ENCODE results near the gene DPM2.

The DPM2 gene

DNA sequence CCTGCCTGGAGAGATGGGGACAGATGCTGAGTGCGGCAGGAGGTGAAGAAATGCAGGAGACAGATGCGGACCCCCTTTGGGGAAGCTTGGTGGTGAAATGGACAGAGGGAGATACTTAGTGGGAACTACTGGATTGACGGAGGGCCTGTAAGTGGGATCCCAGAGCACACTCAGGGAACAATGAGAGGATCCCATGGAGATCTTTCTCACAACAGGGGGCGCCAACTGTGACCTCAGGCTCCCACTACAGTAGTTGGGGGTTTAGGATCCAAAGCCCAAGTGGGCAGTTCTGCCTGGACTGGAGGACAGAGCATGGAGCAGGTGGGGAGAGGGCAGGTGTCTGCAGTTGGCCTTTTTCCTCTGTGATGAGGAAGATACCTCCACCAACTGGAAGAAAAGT, 3.4 kb downstream of the DPM2 start:
- DNase-seq, result no peak

DNA sequence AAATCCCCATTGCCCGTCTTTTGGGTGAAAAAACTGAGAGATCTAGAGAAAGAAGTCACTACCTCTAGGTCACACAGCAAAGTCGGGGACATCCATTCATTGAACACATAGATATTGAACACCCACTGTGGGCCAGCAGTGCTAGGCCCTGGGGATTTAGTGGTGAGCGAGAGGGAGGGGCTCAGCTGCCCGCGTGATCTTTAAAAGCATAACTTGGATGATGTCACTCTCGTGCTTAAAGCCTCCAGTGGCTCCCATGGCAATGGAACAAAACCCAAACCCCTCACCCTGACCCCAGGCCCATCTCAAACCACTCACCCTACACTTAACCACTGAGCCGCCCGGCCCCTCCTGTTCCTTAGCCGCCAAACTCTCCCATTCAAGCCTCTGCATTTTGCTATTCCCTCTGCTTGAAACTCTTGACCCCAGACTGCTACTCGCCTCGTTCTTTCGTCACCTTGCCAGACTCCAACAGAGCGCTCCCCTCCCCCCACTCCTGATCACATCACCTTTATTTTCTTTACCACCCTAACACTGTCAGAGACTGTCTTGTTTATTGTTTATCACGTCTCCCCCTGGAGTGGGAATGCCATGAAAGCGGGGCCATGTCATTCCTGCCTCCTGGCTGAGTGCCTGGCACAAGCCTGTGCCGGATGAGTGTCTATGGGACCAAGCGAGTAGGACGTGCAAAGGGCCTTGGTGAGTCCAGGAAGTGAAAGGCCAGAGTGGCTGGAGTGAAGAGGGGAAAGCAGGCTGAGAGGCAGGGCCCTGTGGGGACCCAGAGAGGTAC, 6.4 kb downstream of the DPM2 start:
- no peak for DNase-seq

DNA sequence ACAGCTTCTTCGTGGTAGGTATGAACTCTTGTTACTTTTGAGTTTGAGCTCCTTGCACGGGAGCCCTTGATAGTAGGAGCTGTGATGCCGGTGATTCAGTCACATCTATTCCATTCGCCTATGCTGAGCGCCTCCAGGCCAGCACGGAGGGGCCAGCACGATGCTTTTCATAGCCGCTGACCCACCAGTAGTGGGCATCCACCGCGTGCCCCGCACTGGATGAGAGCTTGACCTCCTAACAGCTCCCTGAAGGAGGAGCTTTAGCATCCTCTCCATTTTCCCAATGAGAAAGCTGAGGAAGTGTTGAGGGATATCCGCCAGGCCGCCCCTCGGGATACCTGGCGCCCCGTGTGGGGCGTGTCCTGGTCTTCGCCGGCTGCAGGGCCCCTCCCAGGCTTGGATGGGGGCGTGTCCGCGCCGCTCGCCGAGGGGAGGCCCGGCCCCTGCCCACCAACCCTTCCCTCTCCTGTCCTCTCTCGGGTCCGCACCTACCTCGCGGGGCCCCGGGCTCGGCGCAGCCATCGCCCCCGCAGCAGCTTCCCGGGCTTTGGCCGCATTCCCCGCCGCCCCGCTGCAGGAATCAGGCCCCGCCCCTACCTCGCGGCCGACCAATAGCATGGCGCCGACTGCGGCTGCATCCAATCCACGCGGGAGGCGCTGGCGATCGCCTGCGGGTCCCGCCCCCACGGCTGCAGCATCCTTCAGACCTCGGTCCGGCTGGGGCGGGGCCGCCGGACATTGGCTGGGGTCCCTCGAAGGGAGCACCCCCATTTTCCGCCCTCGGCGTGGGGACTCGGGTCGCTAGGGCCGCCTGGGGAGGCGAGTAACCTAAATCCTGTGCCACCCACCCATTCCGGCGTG, 7.2 kb downstream of the DPM2 start, which contains the start of gene PIP5KL1:
TSS of gene PIP5KL1 (minus strand) at position 547 of the 861 bp plus-strand sequence. CDS start at position 522, 25 bp downstream.
- DNase-seq, result peak; percentile 76

DNA sequence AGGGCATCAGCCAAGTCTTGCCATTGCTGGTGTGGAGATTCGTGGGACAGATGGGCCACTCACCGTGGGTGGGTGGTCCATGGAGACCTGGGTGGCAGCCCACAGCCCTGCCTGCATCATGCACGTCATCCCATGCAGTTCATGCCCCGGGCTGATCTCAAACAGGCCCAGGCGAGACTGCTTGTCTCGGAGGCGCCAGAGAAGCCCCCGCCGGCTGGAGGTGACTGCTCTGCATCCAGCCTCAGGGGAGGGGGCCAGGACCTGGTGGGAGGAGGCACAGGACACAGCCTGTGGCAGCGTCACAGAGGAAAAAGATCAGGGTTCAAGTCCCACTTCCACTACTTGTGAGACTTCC, 8.1 kb downstream of the DPM2 start:
- DNase-seq, result no peak

DNA sequence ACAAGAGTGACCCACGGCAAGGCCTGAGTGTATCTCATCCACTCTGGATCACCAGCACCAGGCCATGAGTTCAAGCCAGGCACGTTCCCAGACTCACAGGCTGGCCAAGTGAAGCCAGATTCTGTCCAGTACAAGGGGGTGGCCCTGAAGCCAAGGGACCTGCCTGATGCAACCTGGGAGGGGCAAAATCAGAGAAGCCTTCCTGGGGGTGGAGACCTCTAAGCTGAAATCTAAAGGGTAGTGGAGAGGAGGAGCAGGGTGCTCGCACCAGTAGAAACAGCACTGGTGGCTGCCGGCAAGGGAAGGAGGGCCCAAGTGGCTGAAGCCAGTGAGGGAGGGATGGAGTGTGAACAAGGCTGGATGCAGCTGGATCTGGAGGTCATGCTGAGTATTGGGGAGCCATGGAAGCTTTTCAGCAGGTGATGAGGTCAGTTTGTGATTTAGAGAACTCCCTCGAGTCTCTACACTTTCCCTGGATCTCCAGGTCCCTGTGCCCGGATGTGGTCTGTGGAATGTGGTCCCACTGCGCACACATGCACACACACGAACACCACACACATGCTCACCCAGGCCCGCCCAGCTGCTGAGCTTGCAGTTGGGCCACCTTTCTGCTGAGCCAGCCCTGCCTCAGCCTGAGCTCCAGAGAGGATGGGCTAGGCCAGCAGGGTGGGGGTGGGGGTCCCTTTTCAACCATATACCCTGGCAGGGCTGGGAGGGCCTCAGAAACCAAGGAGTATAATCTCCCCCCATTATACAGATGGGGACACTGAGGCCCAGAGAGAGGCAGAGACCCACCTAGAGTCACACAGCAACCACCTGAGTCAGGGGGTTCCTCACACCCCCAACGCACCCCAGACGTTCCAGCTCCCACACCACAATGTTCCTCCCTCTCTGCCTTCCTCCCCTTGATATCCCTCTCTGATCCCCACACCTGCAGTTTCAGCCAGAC, 8.7 kb downstream of the DPM2 start:
- no peak for DNase-seq

DNA sequence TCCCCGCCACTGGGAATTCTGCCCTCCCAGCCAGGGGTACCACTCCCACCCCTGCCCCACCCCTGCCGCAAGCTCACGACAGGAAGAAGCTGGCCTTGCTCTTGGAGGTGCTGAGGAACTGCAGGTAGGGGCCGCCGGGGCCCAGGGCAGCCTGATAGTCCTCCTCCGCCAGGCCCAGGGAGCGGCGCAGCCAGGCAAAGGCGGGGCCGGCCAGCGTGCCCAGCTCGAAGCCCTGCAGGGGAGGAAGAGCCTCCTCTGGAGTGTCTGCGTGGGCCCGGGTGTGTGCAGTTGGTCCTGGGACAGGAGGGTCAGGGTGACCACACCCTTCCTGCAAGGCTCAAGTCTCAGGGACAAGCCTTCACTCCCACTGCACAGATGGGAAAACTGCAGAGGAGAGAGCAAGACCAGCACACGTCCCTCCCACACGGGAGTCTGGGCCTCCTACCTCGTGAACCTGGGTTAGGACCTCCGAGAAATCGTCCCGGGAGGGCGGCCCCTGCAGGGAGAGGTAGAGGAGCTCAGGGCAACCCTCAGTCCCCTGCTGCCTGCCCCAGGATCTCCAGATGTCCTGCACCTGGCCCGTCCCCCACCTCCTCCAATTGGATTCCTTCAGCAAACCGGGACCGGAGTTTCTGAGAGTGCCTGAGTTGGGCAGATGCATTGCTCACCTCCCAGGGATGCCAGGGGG, 9.5 kb downstream of the DPM2 start:
- DNase-seq, result no peak

DNA sequence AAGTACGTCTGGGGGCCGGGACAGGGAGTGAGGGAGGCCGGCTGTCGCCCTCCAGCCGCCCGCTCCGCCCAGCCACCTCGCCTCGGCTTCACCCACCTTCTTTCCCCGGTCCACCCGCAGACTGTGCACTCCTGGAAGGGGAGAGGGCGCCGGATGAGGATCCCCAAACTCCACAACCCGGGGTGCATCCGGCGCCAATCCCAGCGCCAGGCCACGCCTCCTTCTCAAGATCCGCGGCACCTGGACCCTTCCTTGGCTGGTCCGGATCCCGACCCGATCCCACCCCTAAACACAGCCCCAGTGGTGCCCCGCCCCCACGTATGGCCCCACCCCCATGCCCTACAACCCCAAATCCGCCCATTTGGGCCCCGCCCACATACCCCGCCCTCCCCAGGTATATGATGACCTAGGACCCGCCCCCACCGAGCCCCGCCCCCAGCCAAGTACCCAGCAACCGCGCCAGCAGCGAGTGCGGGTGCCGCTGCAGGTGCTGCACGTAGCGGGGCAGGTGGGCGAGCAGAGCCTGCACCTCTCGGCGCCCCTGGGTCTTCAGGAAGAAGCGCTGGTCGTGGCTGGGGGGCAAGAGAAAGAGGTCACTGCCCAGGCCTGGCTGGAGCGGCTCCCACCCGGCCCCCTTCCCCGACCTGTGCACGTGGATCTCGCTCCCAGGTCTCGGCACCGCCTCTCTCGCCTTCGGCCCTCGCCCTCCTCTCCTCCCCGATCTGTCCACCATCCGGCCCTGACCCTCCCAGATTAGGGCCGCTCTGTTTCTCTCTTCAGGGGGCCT, 10.3 kb downstream of the DPM2 start:
- DNase-seq, result peak; percentile 68

DNA sequence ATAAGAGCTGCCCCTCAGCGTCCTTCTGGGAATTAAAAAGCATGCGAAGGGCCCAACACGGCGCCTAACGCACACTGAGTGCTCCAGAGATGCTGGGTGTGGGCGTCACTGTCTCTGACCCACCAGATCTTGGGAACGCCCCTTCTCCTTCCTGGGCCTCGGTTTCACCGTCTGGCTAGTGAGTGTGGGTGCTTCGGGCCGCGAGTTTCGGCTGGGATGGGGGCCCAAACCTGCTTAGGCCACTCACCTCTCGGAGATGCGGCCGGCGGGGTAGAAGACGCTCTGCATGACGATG, 10.8 kb downstream of the DPM2 start:
- no peak for DNase-seq

DNA sequence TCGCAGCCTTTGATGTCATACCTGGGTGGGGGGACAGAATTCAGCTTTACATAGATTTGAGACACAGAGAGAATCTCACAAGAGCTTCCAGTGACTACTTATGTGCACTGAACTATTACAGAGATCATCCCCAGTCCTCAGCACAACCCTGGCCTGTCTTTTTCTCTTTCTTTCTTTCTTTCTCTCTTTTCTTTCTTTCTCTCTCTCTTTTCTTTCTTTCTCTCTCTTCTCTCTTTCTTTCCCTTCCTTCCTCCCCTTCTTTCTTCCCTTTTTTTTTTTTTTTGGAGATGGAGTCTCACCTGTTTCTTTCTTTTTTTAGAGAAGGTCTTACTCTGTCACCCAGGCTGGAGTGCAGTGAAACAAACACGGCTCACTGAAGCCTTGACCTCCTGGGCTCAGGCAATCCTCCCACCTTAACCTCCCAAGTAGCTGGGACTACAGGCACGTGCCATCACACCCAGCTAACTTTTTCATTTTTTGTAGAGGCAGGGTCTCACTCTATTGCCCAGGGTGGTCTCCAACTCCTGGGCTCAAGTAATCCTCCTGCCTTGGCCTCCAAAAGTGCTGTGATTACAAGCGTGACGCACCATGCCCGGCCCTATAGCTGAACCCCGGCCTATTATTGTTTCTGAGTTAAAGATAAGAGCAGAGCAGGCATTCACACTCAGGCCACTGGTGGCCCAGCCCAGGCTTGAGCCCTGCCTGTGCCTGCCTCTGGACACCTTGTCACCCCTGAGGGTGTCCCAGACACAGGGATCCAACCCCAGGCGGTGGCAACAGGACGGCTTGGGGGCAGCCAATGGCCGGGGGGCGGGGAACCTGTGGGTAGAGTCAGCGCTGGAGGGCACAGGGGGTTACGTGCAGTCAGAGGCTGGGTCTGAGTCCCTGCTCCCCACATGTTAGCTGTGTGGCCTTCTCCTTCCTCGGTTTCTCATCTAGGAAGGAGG, 11.4 kb downstream of the DPM2 start:
- no peak for DNase-seq

DNA sequence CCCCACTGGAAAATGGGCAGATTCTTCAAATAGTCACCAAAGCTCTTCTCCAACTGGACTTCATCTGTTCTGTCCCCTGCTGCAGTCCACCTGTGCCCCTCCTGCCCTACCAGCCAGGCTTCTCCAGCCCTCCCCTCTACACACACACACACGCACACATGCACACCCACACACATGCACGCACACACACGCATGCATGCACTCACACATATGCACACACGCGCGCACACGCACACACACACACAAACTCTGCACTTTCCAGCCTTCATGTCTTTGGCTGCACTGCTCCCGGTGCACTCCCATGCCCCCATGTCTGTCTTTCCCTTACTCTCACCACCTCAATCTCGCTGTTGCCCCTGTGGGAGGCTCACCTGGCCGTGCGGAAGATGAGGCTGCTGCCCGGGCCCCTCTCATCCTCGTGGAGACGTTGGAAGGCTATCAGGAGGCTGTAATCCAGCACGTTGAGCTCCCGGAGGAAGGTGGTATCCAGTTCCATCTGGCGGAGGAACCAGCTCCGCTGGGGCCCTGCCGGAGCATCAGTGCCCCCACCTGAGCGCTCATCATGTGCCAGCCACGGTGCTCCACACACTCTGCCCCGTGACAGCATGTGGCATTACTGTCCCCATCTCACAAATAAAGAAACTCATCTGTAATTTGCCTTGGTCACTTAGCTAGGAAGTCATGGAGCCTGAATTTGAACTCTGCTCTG, 12.8 kb downstream of the DPM2 start:
- no peak for DNase-seq

DNA sequence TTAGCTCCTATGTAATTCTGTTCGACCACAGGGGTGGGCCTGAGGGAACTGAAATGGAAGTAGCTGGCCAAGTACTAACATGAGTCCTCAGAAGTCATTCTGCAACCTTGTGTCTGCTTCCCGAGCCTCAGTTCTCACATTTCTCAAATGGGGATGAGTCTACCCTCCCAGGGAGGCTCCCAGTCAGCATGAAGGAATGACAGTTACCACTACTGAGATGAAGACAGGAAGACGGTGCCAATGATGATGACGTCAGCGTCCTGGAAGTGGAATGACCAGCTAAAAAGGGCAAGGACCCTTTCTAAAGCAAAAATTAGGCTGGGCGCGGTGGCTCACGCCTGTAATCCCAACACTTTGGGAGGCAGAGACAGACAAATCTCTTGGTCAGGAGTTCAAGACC, 13.9 kb downstream of the DPM2 start:
- no peak for DNase-seq

DNA sequence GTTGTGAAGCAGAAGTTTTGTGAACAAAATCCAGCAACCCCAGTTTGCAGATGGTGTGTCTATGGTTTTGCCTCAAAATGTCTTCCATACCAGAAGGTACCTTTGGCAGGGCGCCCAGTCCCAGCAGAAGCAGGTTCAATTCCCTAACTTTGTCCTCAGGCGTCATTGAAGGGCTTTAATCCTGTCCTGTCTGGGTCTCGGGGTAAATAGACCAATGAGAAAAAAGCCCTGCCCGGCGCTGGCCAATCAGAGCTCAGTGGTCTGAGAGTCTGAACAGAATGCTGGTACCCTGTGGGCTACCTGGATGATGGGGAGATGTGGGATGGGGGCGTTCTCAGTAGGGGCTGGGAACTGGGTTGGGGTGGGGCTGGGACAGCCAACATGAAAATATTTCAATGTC, 14.6 kb downstream of the DPM2 start:
- DNase-seq, result no peak

DNA sequence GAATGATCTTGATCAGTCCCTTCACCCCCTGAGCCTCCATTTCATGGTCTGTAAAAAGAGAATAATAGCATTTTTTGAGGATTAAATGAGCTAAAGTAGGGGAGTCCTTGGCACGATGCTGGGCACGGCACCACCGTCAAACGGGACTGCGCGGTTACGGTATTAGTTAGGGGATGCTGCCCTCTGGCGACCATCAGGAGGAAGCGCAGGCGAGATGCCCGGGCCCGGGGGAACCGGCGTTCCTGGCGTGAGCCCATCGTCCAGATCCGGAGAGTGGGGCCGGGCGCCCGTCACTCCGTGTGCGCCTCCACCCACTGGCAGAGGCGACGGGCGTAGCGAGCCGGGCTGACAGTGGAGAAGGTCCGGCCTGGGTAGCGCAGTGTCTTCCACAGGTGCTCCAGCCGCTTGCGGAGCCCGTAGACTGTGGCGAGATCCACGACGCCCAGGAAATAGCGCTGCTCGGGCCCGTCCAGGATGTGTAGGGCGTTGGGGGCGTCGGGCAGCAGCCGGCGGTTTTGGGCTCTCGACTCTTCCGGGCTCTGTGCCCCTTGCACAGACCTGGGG, 16.0 kb downstream of the DPM2 start:
- peak; percentile 79 for DNase-seq

DNA sequence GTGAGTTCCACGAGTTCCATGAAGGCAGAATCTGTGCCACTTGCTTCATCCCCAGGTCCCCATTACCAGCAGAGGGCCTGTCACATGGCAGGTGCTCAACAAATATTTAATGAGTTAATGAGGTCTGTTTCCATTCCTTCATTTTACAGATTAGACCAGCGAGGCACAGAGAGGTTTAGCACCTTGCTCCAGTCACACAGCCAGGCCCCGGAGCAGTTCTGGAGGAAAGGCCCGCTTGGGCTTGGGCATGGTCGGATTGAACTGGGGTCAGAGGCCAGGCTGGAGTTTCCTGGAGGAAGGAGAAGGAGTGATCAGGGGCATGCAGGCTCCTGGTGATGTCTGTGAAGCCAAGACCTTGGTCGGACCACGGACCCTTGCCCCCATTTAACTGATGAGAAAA, 16.9 kb downstream of the DPM2 start:
- DNase-seq, result no peak

DNA sequence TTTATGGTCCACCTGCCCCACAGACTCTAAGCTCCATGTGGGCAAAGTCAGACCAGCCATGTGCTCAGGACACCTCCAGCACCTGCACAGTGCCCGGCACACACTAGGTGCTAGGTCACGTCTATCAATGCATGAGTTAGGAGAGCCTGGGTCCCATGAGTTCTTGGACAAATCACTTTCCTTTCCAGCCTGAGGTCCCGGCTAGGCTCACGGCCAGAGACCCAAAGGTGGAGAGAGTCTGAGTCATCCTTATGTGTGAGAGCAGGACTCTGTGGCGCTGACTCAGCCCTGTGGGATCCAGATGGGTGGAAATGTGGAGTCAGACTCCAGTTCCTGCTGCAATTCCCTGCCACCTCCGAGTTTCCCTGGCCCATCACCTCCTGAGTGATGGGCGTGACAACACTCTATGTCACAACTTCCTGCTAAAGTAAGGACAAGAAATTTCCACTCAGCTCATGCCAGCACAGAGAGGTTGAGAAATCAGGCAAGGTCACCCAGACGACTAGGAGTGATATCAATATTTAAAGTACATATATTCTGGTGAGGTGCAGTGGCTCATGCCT, 18.3 kb downstream of the DPM2 start:
- no peak for DNase-seq

DNA sequence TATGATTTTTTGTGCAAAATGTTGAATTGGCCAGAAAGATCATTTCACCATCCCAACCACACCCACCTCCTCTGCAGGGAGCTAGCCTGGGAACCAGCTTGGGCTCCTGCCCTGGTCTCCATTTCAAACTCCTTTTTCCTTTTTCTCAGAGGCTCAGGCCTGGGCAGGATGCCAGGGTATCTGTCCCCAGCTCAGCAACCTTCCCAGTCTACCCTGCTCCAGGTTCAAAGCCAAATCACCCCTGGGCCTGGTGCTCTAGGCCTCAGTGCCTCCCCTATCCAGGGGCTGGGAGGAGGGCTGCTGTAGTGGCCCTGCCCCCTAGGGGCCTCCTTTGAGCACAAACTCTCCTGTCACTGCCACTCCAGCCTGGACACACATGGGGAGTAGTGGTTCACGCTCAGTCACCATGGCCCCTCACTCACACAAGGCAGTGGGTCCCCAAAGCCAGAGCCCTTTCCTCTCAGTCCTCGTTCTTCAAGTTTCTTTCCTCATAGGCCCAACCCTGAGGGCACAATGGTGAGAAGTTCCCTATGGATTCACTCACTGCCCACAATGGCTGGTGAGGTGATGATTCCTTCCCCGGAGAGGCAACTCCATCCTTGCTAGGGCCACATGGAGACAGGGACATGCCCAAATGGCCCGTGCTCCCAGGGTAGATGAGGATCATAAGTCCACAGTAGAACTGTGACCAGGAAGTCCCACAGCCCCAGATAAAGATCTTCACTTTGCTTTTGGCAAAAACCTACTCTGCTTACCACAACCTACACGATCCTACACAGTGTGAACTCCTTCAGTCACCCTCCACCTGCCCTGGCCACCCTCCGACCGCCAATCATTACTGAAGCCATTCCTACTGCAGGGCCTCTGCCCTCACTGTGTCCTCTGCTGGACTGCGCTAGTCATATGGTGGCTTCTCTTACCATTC, 19.2 kb downstream of the DPM2 start:
- no peak for DNase-seq

DNA sequence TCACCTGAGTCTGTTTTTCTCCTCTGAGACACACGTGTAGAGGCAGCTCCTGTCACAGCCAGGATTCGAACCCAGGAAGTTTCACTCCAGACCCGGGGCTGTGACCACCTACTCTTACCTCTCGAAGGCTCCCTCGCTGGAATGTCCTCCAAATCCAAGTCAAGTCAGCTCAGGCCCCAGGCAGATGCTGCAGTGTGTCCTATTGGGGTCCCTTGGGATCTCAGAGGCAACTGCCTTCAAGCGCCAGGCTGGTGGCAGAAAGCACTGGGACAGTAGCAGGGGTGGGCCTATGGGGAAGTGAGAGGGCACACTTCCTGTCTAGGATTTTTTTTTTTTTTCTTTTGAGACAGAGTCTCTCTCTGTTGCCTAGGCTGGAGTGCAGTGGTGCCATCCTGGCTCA, 20.1 kb downstream of the DPM2 start:
- no peak for DNase-seq

Measured in activated CD4-positive, alpha-beta T cell treated with anti-CD3 and anti-CD28 coated beads, Interleukin-10, Interleukin-2, amounts not matched to agents 100 ng/mL and 50 ng/mL, durations not matched to agents 16 hours and 8 hours (primary cell).